Measurements from ENCODE around the gene ANAPC16. TPM values are rescaled to one million over a fixed set of nuclear protein-coding genes. Genes with fewer than 3 reads are reported as not detected.

Gene ANAPC16
- total and polyA plus RNA-seq, 2 donors (not counting 1 experiment from before 2014, with no cell fraction given), result 104 to 132 TPM

GRCh38 chr10:72226418-72227027, 10.7 kb downstream of the ANAPC16 start:
- CTCF ChIA-PET, result interaction anchor here (1.0 to 13.3 kb wide), 6 partner anchors 48 to 271 kb away, joined by 3 to 170 read pairs (median 4); no protein-coding TSS in a partner anchor
- 93% methylated on average over 4 of the region's 6 CpGs for WGBS (ENCODE audit: insufficient coverage)
- H3K4me1 ChIP-seq (ENCODE audit: control insufficient read depth in 2 of 2, insufficient read depth in 2 of 2, low read length in 2 of 2), result peaks cover 45 to 47% of the 10 kb centered on the region in 2 donors

More at GRCh38 chr10:72226418-72227027, 10.7 kb downstream of the ANAPC16 start:
- Mint-ChIP-seq H3K27me3 (no peaks in the 10 kb centered on the region), H3K4me1 (peaks cover 52% of the 10 kb centered on the region), H3K27ac (peak overlapping the region; percentile 20), H3K9me3 (ENCODE audit: insufficient read depth) (no peaks in the 10 kb centered on the region), H3K4me3 (peak overlapping the region; percentile 3)
- Histone ChIP-seq H3K27ac (ENCODE audit: low read length in 2 of 2) (peak overlapping the region in 1 of 2 donors; percentile 61), H4K20me1 (ENCODE audit: control insufficient read depth, insufficient read depth, low read length, poor library complexity, severe bottlenecking) (peaks cover 72% of the 10 kb centered on the region), H3K9ac (ENCODE audit: low read length) (no peak overlapping the region), H2AFZ (ENCODE audit: insufficient read depth, low read depth, low read length, poor library complexity, severe bottlenecking) (no peak overlapping the region), H3K4me2 (replicated peaks; ENCODE audit: low read depth, low read length, poor library complexity, severe bottlenecking) (peak overlapping the region; percentile 12), H3K27me3 (replicated peaks in 1 of 4; ENCODE audit: control extremely low read depth in 1 of 4, control insufficient read depth in 3 of 4, insufficient read depth in 4 of 4, low read length in 3 of 4) (no peaks in the 10 kb centered on the region), H3K36me3 (replicated peaks in 1 of 2; ENCODE audit: control extremely low read depth in 1 of 2, control insufficient read depth in 1 of 2, extremely low read depth in 1 of 2, insufficient read depth in 2 of 2, low read length in 1 of 2) (peaks cover 4 to 56% of the 10 kb centered on the region in 2 experiments), H3K4me3 (ENCODE audit: control extremely low read depth in 1 of 5, extremely low read depth in 1 of 5, insufficient read depth in 1 of 5, low read depth in 2 of 5, low read length in 4 of 5) (no peak overlapping the region), H3K79me2 (ENCODE audit: control insufficient read depth, insufficient read depth, low read length) (peaks cover 99% of the 10 kb centered on the region), H3K9me3 (ENCODE audit: control extremely low read depth in 1 of 3, control insufficient read depth in 2 of 3, insufficient read depth in 1 of 3, low read length in 2 of 3) (no peaks in the 10 kb centered on the region)
- no peak for ATAC-seq (ENCODE audit: low read depth)
- DNase-seq, result no peak
- intact Hi-C loops (cut with micrococcal nuclease), result loop anchor here (10.0 kb wide), 1 partner anchor 332 kb away; no protein-coding TSS in a partner anchor
- POLR2A ChIA-PET, result no interaction called here
- no peak for TF ChIP-seq CTCF (IDR thresholded peaks at IDR 0.05)
- TF ChIP-seq EZH2 (IDR thresholded peaks at IDR 0.05; ENCODE audit: borderline replicate concordance, insufficient read depth, low read depth, low read length, poor library complexity, severe bottlenecking), result no peak

Measured in B cell (primary cell).